Measurements from ENCODE around the gene SEMA4D. TPM values are rescaled to one million over a fixed set of nuclear protein-coding genes. Genes with fewer than 3 reads are reported as not detected.

SEMA4D gene
- total and polyA plus RNA-seq, 2 of the 13 experiments (the other 11 are each of a cell fraction or from before 2014, with no cell fraction given): 0.13 to 0.16 TPM

DNA sequence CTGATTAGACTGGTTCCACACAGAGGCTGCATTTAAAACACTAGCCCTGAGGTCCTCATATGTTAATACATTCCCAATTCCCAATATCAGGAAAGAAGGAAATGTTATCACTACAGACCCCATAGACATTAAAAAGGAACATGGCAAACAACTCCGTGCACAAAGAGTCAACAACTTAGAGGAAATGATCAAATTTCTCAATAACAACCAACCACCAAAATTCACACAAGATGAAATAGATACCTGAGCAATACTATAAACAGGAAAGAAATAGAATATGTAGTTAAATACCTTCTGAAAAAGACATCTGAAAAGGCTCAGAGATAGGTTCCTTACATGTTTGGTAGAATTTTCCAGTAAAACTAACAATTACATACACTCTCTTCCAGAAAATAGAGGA is 28.9 kb downstream of the SEMA4D start (continued):
- no peak for TF ChIP-seq MEF2D (CRISPR knock-in tag; IDR thresholded peaks at IDR 0.05)
- no peak for TF ChIP-seq ZNF605 (CRISPR knock-in tag; IDR thresholded peaks at IDR 0.05)
- TF ChIP-seq THYN1 (CRISPR knock-in tag; IDR thresholded peaks at IDR 0.05; ENCODE audit: borderline replicate concordance, low read depth): no peak
- TF ChIP-seq ZNF354B (CRISPR knock-in tag; IDR thresholded peaks at IDR 0.05): no peak

DNA sequence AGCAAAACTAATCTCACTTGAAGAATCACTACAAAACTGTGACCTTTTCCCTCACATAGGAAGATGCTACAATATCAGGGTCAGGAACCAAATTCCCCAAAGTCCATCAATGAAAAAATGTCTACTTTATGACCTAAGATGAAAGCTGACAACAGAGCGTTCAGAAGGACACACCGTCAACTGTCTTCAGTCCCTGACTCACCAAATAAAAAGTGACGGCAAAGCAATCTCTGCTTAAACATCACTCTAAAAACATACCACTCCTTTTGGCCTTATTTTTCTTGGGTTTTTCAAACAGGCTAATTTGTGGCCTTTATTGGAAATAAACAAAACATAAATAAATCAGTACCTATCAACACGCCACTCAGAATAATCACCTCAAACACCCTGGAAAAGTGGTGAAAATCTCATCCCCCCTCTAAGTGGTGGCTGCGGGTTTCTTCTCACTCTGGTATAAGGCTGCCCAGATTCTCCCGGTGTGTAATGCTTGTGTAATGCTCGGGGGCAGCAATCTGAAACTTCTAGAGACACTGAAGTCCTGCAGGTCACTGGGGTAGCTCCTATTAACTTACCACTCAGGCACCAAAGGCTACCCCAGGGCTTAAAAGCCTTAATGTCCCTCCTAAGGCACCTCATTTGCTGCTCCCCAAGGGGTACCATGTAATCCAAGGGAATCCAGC is 29.5 kb downstream of the SEMA4D start:
- Histone ChIP-seq H3K9me3 (ENCODE audit: low read length) (no peaks in the 10 kb centered on the region), H3K79me2 (ENCODE audit: insufficient read depth, low read length) (no peaks in the 10 kb centered on the region), H3K27me3 (ENCODE audit: control insufficient read depth in 1 of 2, insufficient read depth in 2 of 2, low read length in 2 of 2) (no peaks in the 10 kb centered on the region; a peak in 1 of 5 replicates), H2AFZ (ENCODE audit: low read length) (no peak overlapping the region), H3K4me3 (replicated peaks in 1 of 3; ENCODE audit: insufficient read depth in 1 of 3, low read depth in 2 of 3, low read length in 3 of 3) (no peak overlapping the region), H4K20me1 (ENCODE audit: insufficient read depth, low read length) (no peaks in the 10 kb centered on the region), H3K9ac (ENCODE audit: insufficient read depth, low read depth, low read length) (no peak overlapping the region), H3K27ac (ENCODE audit: extremely low read length, insufficient read depth, low read length) (no peak overlapping the region), H3K4me1 (ENCODE audit: insufficient read depth, low read length) (no peaks in the 10 kb centered on the region), H3K36me3 (replicated peaks in 1 of 2; ENCODE audit: control insufficient read depth in 1 of 2, insufficient read depth in 2 of 2, low read length in 2 of 2) (no peaks in the 10 kb centered on the region), H3K4me2 (ENCODE audit: low read depth, low read length) (no peak overlapping the region)
- DNase-seq (ENCODE audit: low spot score) (no peak), ATAC-seq (no peak), FAIRE-seq (no peak)
- no peak for TF ChIP-seq NFKBIZ (CRISPR knock-in tag; IDR thresholded peaks at IDR 0.05)
- 61% methylated on average over 5 of the region's 7 CpGs for WGBS (ENCODE audit: low lambda C conversion rate)
- intact Hi-C loops (cut with micrococcal nuclease; ENCODE audit: unreplicated experiment): no loop called here
- CTCF ChIA-PET (ENCODE audit: low intra/inter-chr PET ratio, low total read pairs): no interaction called here
- POLR2A ChIA-PET: no interaction called here
- in situ Hi-C loops (cut with HindIII; ENCODE audit: extremely low pct_ligation_motif_present, low pct_unique_long_range_greater_than_20kb): no loop called here
- BruUV-seq (replicated peaks): no TSS peak

DNA sequence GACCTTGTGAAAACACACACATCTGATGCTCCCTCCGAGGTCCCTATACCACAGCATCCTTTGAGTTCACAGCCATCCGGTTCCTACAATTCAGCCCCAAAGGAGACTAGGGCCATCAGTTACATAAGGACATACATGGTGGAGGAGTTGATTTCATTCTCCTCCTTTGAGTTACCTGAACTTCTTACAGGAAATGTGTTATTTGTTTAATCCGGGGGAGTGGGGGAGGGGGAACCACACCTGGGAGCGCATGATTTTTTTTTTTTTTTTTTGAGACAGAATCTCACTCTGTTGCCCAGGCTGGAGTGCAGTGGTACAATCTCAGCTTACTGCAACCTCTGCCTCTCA is 30.7 kb downstream of the SEMA4D start:
- no peaks in the 10 kb centered on the region; a peak in 1 of 5 replicates for H3K27me3 ChIP-seq (ENCODE audit: control insufficient read depth in 1 of 2, insufficient read depth in 2 of 2, low read length in 2 of 2)
- H3K4me3 ChIP-seq (replicated peaks in 1 of 3; ENCODE audit: insufficient read depth in 1 of 3, low read depth in 2 of 3, low read length in 3 of 3): no peak overlapping the region
- TF ChIP-seq ZNF562 (CRISPR knock-in tag; IDR thresholded peaks at IDR 0.05; ENCODE audit: borderline replicate concordance): no peak
- TF ChIP-seq KDM3A (CRISPR knock-in tag; IDR thresholded peaks at IDR 0.05; ENCODE audit: low read depth): no peak
- TF ChIP-seq NFKB2 (CRISPR knock-in tag; IDR thresholded peaks at IDR 0.05; ENCODE audit: borderline replicate concordance): no peak
- no peak for TF ChIP-seq NBN (conservative IDR thresholded peaks at IDR 0.05)
- no peak for TF ChIP-seq RAD51 (IDR thresholded peaks at IDR 0.05; ENCODE audit: borderline replicate concordance)
- TF ChIP-seq, protein P1, sequence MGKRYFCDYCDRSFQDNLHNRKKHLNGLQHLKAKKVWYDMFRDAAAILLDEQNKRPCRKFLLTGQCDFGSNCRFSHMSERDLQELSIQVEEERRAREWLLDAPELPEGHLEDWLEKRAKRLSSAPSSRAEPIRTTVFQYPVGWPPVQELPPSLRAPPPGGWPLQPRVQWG (CRISPR knock-in tag; IDR thresholded peaks at IDR 0.05; ENCODE audit: borderline replicate concordance, low read depth): no peak
- TF ChIP-seq CREB1 (IDR thresholded peaks at IDR 0.05): no peak
- TF ChIP-seq CREB1 (CRISPR knock-in tag; IDR thresholded peaks at IDR 0.05): no peak
- no peak for TF ChIP-seq ZNF777 (CRISPR knock-in tag; IDR thresholded peaks at IDR 0.05)
- TF ChIP-seq KLF13 (CRISPR knock-in tag; IDR thresholded peaks at IDR 0.05): no peak
- no peak overlapping the region for H3K27ac ChIP-seq (ENCODE audit: extremely low read length, insufficient read depth, low read length)
- in situ Hi-C loops (cut with HindIII; ENCODE audit: extremely low pct_ligation_motif_present, low pct_unique_long_range_greater_than_20kb): no loop called here
- H3K4me2 ChIP-seq (ENCODE audit: low read depth, low read length): no peak overlapping the region
- ATAC-seq (no peak), FAIRE-seq (no peak), DNase-seq (ENCODE audit: low spot score) (no peak)
- no peaks in the 10 kb centered on the region for H3K4me1 ChIP-seq (ENCODE audit: insufficient read depth, low read length)
- no peak overlapping the region for H2AFZ ChIP-seq (ENCODE audit: low read length)
- ChIA-PET CTCF (ENCODE audit: low intra/inter-chr PET ratio, low total read pairs) (no interaction called here), POLR2A (no interaction called here)
- no TSS peak for BruUV-seq (replicated peaks)
- intact Hi-C loops (cut with micrococcal nuclease; ENCODE audit: unreplicated experiment): no loop called here
- 53% methylated on average over 4 of the region's 4 CpGs for WGBS (ENCODE audit: low lambda C conversion rate)
- no peak overlapping the region for H3K9ac ChIP-seq (ENCODE audit: insufficient read depth, low read depth, low read length)
- no peaks in the 10 kb centered on the region for H3K36me3 ChIP-seq (replicated peaks in 1 of 2; ENCODE audit: control insufficient read depth in 1 of 2, insufficient read depth in 2 of 2, low read length in 2 of 2)
- no peaks in the 10 kb centered on the region for H3K9me3 ChIP-seq (ENCODE audit: low read length)
- no peaks in the 10 kb centered on the region for H4K20me1 ChIP-seq (ENCODE audit: insufficient read depth, low read length)
- H3K79me2 ChIP-seq (ENCODE audit: insufficient read depth, low read length): no peaks in the 10 kb centered on the region
